ENCODE results near the gene CACNB4. TPM values are rescaled to one million over a fixed set of nuclear protein-coding genes. Genes with fewer than 3 reads are reported as not detected.

The CACNB4 gene
- total RNA-seq, 1 donor from 2014 or later: 5.6 TPM

DNA sequence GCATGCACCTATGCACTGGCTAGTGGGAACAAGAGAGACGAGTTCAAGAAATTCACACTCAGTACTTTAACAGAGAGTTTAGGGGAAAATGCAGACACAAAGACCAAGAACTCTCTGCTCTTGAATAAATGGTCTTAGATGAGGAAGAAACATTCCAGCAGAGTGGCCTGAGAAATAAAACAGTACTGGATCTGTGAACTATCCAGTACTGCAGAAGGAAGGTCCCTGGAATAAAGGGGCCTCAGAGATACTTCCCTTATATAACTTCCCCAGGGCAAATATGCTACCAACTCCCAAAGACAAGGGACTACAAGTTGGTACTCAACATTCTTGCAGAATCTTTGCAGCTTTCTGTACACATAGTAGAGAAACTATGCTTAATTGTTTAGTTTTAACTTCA lies 199.7 kb downstream of the CACNB4 start:
- TF ChIP-seq, protein P1, sequence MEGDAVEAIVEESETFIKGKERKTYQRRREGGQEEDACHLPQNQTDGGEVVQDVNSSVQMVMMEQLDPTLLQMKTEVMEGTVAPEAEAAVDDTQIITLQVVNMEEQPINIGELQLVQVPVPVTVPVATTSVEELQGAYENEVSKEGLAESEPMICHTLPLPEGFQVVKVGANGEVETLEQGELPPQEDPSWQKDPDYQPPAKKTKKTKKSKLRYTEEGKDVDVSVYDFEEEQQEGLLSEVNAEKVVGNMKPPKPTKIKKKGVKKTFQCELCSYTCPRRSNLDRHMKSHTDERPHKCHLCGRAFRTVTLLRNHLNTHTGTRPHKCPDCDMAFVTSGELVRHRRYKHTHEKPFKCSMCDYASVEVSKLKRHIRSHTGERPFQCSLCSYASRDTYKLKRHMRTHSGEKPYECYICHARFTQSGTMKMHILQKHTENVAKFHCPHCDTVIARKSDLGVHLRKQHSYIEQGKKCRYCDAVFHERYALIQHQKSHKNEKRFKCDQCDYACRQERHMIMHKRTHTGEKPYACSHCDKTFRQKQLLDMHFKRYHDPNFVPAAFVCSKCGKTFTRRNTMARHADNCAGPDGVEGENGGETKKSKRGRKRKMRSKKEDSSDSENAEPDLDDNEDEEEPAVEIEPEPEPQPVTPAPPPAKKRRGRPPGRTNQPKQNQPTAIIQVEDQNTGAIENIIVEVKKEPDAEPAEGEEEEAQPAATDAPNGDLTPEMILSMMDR (conservative IDR thresholded peaks at IDR 0.05): no peak
- no peaks in the 10 kb centered on the region for H3K36me3 Mint-ChIP-seq
- H3K4me3 Mint-ChIP-seq: no peak overlapping the region
- no peaks in the 10 kb centered on the region for H3K4me1 Mint-ChIP-seq (ENCODE audit: unreplicated experiment)
- no peak overlapping the region for H3K27ac Mint-ChIP-seq
- no peak for DNase-seq (ENCODE audit: extremely low spot score, unreplicated experiment)
- H3K9me3 Mint-ChIP-seq: peaks cover 4% of the 10 kb centered on the region
- no peaks in the 10 kb centered on the region for H3K27me3 Mint-ChIP-seq

DNA sequence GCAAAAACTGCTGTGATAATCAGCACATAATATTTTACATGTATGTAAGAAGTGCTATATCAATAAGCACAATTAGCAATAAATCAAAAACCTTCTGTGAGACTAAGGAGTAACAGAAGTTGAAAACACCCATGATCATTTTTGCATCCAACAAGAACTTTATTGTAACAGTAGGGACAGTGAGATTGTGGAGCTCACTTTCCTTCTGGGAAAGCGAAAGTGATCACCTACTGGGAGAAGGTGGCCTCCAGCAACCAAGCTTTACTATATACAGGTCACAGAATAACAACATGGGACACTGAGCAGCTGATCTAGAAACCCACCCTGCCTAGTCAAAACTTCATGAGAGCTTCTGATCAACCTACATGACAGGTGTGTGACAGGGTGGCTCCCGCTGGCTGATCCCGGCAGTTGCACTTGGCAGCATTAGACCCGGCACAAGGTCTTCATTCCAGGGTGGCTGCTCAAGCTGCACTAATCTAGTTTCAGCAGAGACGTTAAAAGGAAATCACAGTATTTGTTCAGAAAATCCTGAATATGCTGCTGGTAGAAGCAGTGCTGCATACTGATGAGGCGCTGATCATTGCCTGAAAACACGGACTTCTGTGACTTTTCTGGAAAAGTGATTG lies 207.2 kb downstream of the CACNB4 start:
- H3K4me3 Mint-ChIP-seq: no peak overlapping the region
- no peaks in the 10 kb centered on the region for H3K4me1 Mint-ChIP-seq (ENCODE audit: unreplicated experiment)
- H3K27ac Mint-ChIP-seq: no peak overlapping the region
- peaks cover 5% of the 10 kb centered on the region for H3K9me3 Mint-ChIP-seq
- no peaks in the 10 kb centered on the region for H3K36me3 Mint-ChIP-seq
- no peak for DNase-seq (ENCODE audit: extremely low spot score, unreplicated experiment)
- no peaks in the 10 kb centered on the region for H3K27me3 Mint-ChIP-seq
- TF ChIP-seq, protein P1 (conservative IDR thresholded peaks at IDR 0.05): no peak

DNA sequence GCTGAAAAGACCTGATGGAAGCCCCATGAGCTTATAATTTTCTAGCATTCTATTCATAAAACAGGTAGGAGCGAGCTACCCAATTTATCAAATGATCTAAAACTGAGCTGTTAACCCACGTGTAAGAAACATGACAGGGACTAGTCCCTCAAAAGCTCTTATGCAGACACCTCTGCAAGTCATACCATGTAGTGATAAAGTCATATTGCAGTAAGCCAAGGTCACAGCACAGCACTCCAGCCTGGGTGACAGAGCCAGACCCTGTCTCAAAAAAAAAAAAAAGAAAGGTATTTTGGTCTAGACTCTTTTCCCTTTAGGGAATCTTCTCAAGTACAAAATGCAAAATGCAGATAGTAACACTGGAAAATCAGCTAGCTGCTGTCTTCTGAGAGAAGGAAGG lies 211.7 kb downstream of the CACNB4 start:
- Mint-ChIP-seq H3K27me3 (no peaks in the 10 kb centered on the region), H3K9me3 (no peaks in the 10 kb centered on the region)
- TF ChIP-seq, protein P1 (conservative IDR thresholded peaks at IDR 0.05): no peak

DNA sequence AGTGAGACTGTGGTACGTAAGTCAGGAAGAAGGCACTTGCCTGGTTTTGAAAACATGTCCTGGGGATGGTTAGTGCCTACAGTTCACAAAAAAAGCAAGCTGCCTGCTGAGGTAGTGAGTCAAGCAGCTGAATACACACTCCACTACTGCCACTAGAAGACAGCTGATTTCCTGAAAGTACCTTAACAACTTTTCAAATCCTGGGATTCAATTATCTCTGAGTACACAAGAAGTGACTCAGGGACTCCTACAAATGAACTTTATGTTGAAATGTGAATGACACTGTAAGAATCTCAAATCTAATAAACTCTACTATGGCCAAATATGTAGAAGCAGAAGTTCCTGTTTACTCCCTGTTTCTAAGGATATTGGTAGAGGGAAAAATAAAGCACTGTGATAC lies 212.6 kb downstream of the CACNB4 start:
- Mint-ChIP-seq H3K36me3 (no peaks in the 10 kb centered on the region), H3K4me1 (ENCODE audit: unreplicated experiment) (no peaks in the 10 kb centered on the region), H3K9me3 (no peaks in the 10 kb centered on the region), H3K27me3 (no peaks in the 10 kb centered on the region), H3K27ac (no peak overlapping the region), H3K4me3 (no peak overlapping the region)
- TF ChIP-seq, protein P1 (conservative IDR thresholded peaks at IDR 0.05): no peak
- DNase-seq (ENCODE audit: extremely low spot score, unreplicated experiment): no peak

More for the DNA sequence above, 211.7 kb downstream of the CACNB4 start:
- Mint-ChIP-seq H3K4me3 (no peak overlapping the region), H3K4me1 (ENCODE audit: unreplicated experiment) (no peaks in the 10 kb centered on the region), H3K36me3 (no peaks in the 10 kb centered on the region), H3K27ac (no peak overlapping the region)
- no peak for DNase-seq (ENCODE audit: extremely low spot score, unreplicated experiment)

DNA sequence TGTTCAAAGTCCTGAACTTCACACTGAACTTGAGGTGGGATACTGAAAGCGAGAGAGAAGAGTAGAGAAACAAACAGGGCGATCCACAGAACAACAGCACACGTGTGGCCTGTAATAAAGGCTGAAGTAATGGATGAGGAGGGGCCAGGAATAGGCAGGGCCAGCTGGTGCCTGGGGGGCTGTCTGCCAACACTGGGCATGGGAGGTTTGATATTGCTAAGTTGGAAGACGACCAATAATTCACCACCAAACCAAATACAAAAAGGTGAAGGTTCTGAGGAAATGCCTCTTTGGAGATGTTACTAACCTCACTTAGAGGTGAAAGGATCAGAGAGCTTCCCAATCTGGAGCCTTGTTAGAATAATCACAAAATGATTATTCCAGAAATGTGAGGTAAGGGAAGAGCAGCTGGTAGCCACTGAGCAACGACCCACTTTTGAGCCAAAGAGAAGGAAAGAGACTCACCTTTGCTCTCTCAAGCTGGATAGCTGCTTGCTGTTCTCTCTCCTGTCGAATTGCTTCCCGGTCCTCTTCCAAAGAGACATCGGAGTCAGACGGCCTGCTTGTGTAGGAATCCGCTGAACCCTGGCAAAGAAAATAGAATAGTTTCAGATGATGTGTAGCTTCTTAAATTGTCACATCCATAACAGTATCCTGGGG lies 215.9 kb downstream of the CACNB4 start:
- H3K27me3 Mint-ChIP-seq: no peaks in the 10 kb centered on the region
- H3K4me1 Mint-ChIP-seq (ENCODE audit: unreplicated experiment): no peaks in the 10 kb centered on the region
- H3K9me3 Mint-ChIP-seq: no peaks in the 10 kb centered on the region
- H3K27ac Mint-ChIP-seq: no peak overlapping the region
- TF ChIP-seq, protein P1 (conservative IDR thresholded peaks at IDR 0.05): no peak
- H3K36me3 Mint-ChIP-seq: no peaks in the 10 kb centered on the region
- H3K4me3 Mint-ChIP-seq: no peak overlapping the region
- DNase-seq (ENCODE audit: extremely low spot score, unreplicated experiment): no peak

All from type B pancreatic cell (in vitro differentiated cells).